Stimulated activated CD4-positive, alpha-beta T cell treated with anti-CD3 and anti-CD28 coated beads, Interleukin-1b, Interleukin-23, amount 100 ng/mL, for 4 hours (primary cell): Measurements from ENCODE around the gene CHD5.

ENCODE experiments used
- DNase-seq, 2 donors: peaks; one replicate each; pipeline ENCODE4 v3.0.0-alpha.2; 2020; ENCODE audit warnings: low read depth in 2 of 2

Gene CHD5

DNA sequence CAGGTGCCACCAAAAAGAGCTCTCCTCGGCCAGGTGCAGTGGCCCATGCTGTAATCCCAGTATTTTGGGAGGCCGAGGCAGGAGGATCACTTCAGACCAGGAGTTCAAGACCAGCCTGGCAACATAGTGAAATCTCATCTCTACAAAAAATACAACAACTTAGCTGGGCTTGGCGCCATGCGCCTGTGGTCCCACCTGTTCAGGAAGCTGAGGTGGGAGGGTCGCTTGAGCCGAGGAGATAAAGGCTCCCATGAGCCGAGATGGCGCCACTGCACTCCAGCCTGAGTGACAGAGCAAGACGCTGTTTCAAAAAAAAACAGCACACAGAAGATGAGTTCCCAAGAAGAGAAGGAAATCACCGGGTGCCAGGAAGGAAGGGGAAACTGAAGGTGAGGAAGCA lies 67.0 kb downstream of the CHD5 start:
- DNase-seq: no peak

DNA sequence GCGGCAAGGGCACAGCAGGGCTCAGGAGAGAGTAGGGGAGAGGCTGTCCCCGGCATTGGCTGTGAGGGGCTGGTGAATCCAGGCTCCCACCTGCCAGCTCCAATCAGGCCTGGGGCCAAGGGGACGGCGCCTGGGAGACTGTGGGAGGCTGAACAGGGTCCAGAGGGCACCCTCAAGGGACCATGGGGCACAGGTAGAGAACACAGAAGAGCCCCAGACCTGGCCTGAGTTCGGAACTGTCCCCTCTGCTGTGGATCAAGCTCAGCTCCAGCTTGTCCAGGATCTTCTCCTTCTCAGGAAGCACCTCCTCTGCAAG lies 67.5 kb downstream of the CHD5 start:
- DNase-seq: no peak

DNA sequence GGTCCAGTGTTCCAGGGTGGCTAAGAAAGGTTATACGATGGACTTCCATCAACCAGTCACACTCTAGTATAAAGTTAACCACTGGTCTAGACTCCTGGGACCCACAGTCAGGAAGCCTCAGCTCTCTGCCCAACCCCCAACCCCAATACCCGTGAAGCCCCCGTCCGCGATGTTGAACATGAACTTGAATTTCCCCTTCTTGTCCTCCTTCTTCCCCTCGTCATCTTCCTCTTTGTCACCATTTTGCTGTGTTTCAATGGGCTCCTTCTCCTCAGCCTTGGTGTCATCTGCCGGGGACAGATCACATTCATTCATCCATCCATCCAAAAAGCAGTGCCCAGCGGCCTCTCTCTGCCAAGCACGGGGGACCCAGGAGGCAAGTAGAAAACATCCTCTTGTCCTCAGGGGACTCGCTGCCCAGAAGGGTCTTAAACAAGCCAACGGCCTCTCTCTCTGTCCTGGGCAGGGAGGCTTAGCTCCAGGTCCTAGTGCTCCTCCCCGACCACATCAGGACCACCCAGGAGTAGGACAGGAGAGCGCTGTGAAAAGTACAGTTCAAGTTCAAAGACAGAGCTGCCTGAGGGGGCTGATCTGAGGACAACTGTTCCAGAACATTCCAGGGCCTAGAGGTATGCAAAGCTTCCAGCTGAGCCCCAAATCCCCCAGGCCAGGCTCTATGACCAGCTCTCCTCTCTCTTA lies 68.0 kb downstream of the CHD5 start:
- DNase-seq: no peak

DNA sequence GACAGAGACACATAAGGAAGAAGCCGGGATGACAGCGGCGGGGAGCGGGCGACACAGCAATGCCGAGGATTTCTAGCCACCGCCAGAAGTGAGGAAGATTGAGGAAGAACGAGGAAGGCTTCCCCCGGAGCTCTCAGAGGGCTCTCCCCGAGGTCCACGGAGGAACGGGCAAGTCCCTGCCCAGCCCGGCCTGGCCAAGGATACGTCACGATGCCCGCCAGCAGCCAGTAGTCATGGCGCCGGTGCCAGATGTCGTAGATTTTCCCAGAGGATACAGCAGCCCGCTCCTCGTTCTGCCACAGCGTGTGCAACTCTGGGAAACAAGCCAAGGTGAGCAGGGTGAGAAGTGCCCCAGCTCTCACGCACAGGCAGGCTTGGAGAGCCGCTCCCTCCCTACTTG lies 68.5 kb downstream of the CHD5 start:
- no peak for DNase-seq

DNA sequence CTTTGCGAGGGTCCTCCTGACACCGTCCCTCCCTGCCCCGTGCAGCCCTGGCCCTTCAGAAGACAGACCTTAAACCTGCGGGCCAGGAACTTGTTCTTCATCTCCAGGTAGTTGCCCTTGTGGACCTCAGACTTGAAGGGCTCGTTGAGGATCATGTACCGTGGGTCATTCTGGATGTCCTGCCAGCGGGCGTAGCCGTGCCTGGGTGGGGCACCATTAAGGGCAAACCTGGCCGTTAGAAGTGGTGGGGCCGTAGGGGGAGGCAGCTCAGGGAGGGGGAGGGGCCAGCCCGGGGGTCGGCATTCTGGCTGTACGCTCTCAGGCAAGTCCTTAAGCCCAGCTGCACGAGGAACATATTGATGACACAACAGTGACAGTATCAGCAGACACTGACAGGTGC lies 69.8 kb downstream of the CHD5 start:
- no peak for DNase-seq

DNA sequence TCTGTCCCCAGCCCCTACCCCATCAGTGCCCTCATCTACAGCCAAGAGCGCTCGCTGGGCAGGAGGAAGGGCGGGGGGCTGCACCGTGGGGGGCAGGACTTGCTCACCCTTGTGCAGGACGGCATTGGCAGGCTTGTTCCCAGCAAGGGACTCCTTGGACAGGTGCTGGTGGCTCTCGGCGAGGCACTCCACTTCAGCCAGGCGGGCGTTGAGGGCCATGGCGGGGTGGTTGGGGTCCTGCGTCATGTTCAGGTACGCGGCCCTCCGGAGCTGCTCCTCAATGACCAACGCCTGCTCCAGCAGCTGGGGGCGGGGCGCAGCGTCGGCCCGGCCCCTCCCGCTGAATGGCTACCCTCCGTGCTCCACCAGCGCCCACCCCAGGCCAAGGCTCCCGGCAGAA lies 70.4 kb downstream of the CHD5 start:
- DNase-seq: no peak

DNA sequence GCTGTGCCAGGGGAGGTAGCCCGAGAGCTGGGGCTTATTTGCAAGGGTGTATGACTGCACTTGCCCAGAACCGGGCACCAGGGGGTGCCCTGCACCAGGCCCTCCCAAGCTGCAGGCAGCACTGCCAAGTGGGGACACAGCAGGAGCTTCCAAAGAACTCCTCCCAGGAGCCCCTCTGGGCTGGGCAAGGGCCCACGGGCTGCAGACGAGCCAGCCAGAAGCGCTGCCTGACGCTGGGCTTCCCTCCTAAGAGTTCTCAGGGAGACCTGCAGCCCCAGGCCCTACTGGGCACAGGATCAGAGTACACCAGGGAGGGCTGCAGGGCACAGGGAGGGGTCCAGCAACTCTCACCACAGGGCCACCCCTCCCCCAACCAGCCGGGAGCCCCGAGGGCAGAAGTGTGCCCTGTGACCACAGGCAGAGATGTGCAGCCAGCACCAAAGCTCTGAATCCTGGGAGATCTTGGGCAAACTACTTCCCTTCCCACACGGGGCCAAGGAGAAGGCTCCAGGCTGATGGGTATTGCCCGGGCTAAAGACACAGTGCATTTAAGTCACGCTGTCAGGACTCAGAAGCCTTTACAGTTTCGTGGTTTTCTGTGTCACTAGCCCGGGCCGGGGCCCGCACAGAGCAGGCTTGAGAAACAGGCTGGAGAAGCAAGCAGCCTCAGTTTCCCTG lies 71.0 kb downstream of the CHD5 start:
- DNase-seq: peak; percentile 5 to 28

DNA sequence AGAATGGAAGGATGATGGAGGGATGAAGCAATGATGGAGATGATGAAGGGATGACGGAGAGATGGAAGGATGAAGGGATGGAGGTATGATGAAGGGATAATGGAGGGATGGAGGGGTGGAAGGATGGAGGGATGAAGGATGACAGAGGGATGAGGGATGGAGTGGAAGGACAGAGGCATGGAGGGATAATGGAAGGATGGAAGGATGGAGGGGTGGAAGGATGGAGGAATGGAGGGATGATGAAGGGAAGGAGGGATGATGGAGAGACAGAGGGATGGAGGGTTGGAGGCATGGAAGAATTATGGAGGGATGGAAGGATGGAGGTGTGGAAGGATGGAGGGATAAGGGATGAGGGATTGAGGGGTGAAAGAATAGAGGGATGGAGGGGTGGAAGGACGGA lies 71.6 kb downstream of the CHD5 start:
- DNase-seq: no peak

DNA sequence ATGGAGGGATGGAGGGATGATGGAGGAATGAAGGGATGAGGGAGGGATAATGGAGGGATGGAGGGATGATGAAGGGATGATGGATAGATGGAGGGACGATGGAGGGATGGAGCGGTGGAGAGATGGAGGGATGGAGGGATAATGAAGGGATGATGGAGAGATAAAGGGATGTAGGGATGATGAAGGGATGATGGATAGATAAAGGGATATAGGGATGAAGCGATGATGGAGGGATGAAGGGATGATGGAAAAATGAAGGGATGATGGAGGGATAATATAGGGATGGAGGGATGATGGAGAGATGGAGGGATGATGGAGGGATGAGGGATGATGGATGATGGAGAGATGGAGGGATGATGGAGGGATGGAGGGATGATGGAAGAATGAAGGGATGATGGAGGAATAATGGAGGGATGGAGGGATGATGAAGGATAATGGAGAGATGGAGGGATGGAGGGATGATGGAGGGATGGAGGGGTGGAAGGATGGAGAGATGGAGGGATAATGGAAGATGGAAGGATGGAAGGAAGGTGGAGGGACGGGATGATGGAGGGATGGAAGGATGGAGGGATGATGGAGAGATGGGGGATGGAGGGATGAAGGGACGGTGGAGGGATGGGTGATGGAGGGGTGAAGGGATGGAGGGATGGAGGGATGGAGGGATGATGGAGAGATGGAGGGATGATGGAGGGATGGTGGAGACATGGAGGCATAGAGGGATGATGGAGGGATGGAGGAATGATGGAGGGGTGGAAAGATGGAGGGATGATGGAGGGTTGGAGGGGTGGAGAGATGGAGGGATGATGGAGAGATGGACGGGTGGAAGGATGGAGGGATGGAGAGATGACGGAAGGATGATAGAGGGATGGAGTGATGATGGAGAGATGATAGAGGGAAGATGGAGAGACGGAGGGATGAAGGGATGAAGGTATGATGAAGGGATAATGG lies 72.4 kb downstream of the CHD5 start:
- DNase-seq: no peak

DNA sequence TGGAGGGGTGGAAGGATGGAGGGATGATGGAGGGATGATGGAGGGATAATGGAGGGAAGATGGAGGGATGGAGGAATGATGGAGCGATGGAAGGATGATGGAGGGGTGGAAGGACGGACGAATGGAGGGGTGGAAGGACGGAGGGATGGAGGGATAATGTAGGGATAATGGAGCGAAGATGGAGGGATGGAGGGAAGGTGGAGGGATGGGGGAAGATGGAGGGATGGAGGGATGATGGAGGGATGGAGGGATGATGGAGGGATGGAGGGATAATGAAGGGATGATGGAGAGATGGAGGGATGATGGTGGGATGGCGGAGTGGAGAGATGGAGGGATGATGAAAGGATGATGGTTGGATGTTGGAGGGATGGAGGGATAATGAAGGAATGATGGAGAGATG lies 73.1 kb downstream of the CHD5 start:
- DNase-seq: no peak

DNA sequence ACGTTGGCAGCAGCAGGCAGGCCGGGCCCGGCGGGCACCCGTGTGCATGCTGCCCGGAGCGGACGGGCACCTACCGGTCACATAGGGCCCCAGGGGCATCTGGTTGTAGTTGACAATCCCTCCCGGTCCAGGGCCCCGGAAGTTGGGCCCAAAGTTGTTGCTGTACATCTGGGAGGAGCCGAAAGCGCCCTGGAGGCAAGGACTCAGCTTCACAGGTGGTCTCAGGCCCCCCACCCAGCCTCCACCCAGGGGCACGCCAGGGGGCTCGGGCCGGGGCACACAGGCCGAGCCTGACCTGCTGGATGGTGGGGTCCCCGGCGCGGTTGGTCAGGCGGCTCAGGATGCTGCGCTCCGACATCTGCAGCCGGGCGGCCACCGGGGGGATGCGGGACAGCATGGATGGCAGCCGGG lies 73.8 kb downstream of the CHD5 start:
- no peak for DNase-seq

DNA sequence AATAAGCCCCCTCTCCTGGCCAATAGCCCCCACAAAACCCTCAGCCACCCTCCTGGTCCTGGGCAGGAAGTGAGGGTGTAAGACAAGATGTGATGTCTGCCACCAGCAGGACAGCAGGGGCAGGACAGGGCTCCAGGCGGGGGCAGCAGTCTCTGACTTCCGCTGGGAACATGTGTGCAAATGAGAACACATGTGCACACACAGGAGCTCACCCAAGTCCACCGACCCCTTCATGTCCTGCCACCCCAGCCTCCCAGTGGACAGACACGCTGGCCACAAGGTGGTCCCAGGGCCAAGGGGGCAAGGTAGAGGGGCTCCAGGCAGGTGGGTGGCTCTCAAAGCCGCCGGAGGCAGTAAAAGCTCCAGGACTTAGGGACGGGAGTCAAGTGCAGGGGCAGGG lies 74.4 kb downstream of the CHD5 start:
- DNase-seq: no peak

DNA sequence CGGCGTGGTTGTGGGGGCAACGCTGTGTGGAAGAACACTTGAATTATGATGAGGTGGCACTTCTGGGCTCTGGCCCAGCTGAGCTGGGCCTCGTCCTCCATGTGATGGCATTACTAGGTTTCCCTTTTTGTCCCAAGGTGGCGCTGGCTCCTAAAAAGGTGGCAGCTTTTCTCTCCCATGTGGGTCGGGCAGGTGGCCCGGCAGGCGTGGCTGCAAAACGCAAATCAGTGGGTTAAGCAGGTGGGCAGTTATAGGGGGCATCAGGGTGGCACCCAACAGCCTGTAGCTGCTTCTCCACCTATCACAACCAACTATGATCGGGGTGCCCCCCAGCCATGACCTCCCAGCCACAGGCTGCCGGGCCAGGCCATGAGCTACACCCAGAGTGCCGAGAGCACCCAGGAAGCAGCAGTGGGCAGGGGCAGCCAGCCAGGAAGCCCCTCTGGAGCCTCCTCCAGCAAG lies 74.9 kb downstream of the CHD5 start:
- no peak for DNase-seq

DNA sequence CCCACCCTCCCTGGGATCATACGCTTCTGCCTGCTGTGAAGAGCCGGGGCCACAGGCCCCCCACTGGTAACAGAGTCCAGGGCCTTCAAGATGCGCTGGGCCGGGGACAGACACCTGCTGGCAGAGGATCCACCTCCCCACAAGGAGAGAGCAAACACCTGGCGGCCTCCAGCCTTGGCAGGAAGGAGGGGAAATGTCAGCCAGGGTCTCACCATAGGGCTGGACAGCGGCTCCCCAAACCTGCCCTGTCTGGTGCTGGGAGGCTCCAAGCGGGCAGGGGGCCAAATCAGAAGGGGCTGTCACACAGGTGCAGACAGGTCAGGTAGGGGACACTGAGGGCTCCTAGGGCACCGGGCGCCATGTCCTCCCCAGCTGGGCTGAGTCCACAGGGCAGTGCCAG lies 75.5 kb downstream of the CHD5 start:
- no peak for DNase-seq

DNA sequence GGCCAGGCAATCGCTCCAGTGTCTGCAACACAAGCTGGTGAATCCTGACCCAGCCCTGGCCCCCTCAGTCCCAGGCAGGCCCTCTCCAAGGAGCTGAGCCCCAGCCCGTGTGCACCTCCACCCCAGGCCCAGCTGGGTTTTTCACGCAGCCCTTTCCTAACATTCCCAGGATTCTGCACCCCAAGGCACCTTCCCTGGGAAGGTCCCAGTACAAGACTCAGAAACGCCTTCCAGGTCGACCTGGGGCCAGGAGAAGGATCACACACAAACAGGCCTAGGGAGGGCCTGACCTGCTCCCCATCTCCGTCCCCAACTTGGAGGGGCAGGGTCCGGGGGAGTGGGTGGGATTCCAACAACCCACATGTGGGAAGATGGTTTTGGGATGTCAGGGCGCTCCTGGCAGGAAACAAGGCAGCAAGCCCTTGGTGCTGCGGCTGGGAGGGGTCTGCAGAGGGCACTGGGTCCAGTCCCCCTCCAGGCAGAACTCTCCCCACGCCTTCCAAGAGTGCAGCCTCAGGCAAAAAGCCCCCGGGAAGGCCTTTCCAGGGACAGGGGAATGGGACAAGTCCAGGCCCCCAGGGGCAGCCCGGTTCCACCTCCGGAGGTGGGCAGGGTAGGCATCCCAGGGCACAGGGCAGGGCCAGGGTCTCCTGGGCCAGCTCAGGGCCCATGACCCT lies 76.1 kb downstream of the CHD5 start:
- no peak for DNase-seq

DNA sequence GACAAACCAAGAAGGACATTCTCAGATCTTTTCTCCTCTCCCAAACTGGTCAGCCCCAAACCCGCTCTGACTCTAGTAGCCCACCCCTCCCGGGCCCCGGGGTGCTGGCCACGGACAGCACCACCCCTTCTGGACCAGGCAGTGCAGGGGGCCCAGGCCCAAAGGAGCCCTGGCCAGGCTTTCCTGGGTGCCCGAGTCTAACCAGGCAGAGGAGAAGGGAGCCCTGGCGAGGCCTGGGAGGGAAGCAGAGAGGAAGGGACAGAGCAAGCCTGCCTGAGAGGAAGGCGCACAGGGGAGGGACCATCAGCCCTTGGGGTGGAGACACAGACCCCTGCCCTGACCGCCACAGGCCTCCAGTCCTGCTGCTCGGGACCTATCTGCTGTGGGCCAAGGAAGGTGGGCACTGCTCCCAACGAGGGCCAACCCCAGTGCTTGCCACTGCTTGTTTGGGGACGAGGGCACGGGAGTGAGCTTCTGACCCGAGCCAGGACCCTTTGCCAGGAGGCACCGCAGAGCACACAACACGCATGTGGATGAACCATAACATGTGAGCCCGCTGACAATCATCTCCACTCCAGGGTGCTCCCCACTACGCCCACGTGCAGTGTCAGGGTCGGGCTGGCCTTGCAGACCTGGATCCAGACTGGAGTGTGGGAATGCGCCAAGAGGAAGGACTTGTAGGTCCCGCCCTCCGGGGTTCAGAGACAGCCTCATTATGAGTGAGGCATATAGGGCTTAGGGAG lies 76.8 kb downstream of the CHD5 start:
- DNase-seq: no peak

DNA sequence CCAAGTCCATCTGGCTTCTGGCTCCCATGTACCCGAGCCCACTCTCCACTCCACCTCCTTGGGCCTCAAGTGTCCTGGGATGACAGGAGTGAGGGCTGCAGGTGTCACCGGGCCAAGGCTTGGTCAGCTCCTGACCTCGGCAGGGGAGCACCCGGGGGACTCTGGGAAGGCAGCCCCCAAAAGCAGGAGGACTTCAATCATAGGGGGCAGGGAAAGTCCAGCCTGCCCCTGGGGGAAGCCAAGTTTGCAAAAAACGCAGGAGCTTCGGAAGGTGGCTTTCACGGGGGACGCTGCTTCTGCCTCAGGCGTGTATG lies 77.6 kb downstream of the CHD5 start:
- DNase-seq: no peak

DNA sequence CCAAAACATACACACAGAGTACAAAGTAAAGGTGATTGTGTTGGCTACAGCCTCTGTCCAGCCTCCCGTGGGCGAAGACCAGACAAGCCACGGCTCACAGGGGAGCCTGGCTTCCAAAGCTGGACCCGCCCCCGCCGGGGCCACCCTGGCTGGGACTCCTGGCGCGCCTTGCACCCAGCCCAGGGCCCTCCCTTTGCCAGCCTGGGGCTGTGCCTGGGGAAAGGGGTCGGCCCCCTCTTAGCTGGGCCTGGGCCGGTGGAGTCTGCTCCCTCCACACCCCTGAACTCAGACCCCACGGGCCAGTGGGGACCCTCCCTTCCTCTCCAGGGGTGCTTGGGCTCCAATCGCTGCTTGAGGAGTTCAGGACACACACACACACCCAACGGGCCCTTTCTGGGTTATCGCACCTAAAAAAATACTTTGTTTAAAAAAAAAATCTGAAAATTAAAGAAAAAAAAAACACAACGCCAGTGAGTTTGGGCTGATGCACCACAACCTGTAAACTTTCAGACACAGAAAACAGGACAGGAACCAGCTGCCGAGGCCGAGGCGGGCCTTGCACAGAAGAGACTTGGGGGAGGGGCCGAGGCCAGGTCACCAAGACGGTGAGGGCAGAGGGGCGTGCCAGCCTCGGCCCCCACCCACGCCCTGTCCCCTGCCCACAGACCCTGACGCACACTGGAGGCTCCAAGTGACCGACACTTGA lies 78.1 kb downstream of the CHD5 start:
- DNase-seq: no peak

DNA sequence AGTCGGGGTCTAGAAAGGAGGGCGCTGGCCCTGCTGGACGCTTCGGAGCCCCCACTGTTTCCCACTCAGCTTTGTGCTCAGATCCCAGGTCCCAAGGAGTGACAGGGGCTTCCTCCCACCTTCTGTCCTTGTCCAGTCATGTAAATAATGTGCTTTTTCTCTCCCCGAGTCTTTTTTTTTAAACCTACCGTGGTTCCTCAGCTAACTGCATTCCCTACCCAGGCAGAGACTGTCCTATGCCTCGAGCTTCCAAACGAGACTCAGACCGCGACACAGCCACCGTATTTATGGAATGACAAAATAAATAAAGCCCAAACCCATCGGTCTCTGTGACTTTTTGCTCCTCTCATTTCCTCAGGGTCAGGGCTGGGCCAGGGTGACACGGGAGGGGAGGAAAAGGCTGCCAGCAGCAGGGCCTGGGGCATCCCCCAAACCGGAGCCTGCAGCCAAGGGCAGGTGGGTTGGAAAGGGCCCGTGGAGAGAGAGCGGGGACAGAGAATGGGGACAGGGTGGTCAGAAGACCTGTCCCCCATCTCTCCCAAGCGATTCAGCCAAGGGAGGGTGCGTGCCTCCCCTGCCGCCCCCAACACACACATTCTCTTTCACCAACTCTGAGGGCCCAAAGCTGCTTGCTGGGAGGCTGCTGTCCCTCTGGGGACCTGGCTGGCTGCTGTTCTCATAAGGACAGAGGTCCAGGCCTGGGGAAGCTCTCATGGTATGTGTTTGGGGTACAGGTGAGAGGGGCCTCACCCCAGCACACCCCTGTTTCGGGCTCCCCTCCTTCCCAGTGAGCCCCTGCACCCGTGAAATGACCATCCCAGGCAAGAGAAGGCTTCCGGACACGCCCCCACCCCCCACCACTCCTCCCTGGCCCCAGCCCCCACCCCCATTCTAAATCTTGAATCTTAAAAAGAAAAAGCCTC lies 79.0 kb downstream of the CHD5 start:
- DNase-seq: no peak
